IMR-90 (cell line): Measurements from ENCODE around the gene SAMD5. TPM values are rescaled to one million over a fixed set of nuclear protein-coding genes. Genes with fewer than 3 reads are reported as not detected.

Experiments used
- ATAC-seq: fragments of 200-7000 bp; cut with Tn5 transposase; 2 replicates; pipeline ENCODE4 v1.9.1; 2020; ENCODE audit warnings: low read depth, mild to moderate bottlenecking, moderate library complexity
- BruUV-seq: library from RNA; stranded (reverse); fragments of 400-500 nt; replicated peaks from 2 replicates; lab custom pipeline; 2021; lab: Mats Ljungman, UMichigan
- CTCF ChIA-PET: fragments of 300-600 bp; formaldehyde crosslinking; extraction: SDS; loops from one replicate; lab custom pipeline; 2021; ENCODE audit warnings: antibody characterized with exemption; lab: Yijun Ruan, JAX
- POLR2A ChIA-PET: fragments of 300-600 bp; sonication (Branson Sonifier 250); formaldehyde crosslinking; loops from one replicate; lab custom pipeline; 2022; ENCODE audit warnings: antibody characterized with exemption; ENCODE audit not compliant: unreplicated experiment; lab: Charles Lee
- DNase-seq: peaks from one replicate; pipeline ENCODE4 v3.0.0; 2013
- H2AFZ ChIP-seq: replicated peaks from 2 replicates; pipeline ENCODE3; 2013; ENCODE audit warnings: low read length, mild to moderate bottlenecking; ENCODE audit not compliant: poor library complexity
- H2AK5ac ChIP-seq: 2 replicates; pipeline ENCODE4 v1.6.1; 2013; ENCODE audit warnings: low read depth, low read length, inconsistent platforms
- H2AK9ac ChIP-seq: replicated peaks from 2 replicates; pipeline ENCODE3; 2013; ENCODE audit warnings: mild to moderate bottlenecking, low read depth, low read length, moderate library complexity; ENCODE audit not compliant: poor library complexity
- H2BK120ac ChIP-seq: 2 replicates; pipeline ENCODE4 v1.6.1; 2013; ENCODE audit warnings: low read depth, low read length, inconsistent platforms
- H2BK15ac ChIP-seq: 3 replicates; pipeline ENCODE4 v1.6.1; 2013; ENCODE audit warnings: low read depth, low read length, inconsistent platforms
- H2BK20ac ChIP-seq: 2 replicates; pipeline ENCODE4 v1.6.1; 2013; ENCODE audit warnings: low read depth, mild to moderate bottlenecking, inconsistent platforms, low read length, moderate library complexity
- H2BK5ac ChIP-seq: 2 replicates; pipeline ENCODE4 v1.6.1; 2013; ENCODE audit warnings: mild to moderate bottlenecking, low read depth, low read length, inconsistent platforms; ENCODE audit not compliant: poor library complexity, severe bottlenecking
- H3K14ac ChIP-seq: replicated peaks from 2 replicates; pipeline ENCODE4 v1.6.1; 2013; ENCODE audit warnings: low read depth, low read length, inconsistent platforms
- H3K18ac ChIP-seq: 2 replicates; pipeline ENCODE4 v1.6.1; 2013; ENCODE audit warnings: low read depth, low read length, control low read depth
- H3K23ac ChIP-seq: 2 replicates; pipeline ENCODE4 v1.6.1; 2013; ENCODE audit warnings: low read depth, low read length, inconsistent platforms
- H3K27ac ChIP-seq: 2 replicates; pipeline ENCODE4 v1.5.1; 2013; ENCODE audit warnings: mild to moderate bottlenecking, control low read depth, low read length; ENCODE audit not compliant: insufficient read depth
- H3K27me3 ChIP-seq: 2 replicates; pipeline ENCODE4 v1.6.1; 2013; ENCODE audit warnings: low read length; ENCODE audit not compliant: control insufficient read depth, insufficient read depth
- H3K36me3 ChIP-seq: 2 replicates; pipeline ENCODE4 v1.6.1; 2013; ENCODE audit warnings: low read length, mixed read lengths; ENCODE audit not compliant: control insufficient read depth, insufficient read depth
- H3K4ac ChIP-seq: 2 replicates; pipeline ENCODE4 v1.6.1; 2013; ENCODE audit warnings: low read depth, low read length, inconsistent platforms
- H3K4me1 ChIP-seq: 2 replicates; pipeline ENCODE4 v1.6.1; 2013; ENCODE audit warnings: low read length, mixed read lengths; ENCODE audit not compliant: control insufficient read depth, insufficient read depth
- H3K4me2 ChIP-seq: 2 replicates; pipeline ENCODE4 v1.6.1; 2013; ENCODE audit warnings: low read depth, mild to moderate bottlenecking, control low read depth, low read length, moderate library complexity
- H3K4me3 ChIP-seq: 2 replicates; pipeline ENCODE4 v1.5.1; 2013; ENCODE audit warnings: low read depth, mild to moderate bottlenecking, control low read depth, low read length, moderate library complexity; ENCODE audit not compliant: insufficient read depth
- H3K56ac ChIP-seq: 2 replicates; pipeline ENCODE4 v1.6.1; 2013; ENCODE audit warnings: low read length, inconsistent platforms; ENCODE audit not compliant: insufficient read depth; ENCODE audit errors: extremely low read depth
- H3K79me1 ChIP-seq, 2 experiments: 2 replicates each; pipeline ENCODE4 v1.6.1; 2013; ENCODE audit warnings: low read length in 2 of 2, inconsistent platforms in 1 of 2, low read depth in 1 of 2
- H3K9ac ChIP-seq: 2 replicates; pipeline ENCODE4 v1.6.1; 2013; ENCODE audit warnings: low read depth, low read length, control low read depth
- H3K9me1 ChIP-seq: 2 replicates; pipeline ENCODE4 v1.6.1; 2013; ENCODE audit warnings: low read length, inconsistent platforms; ENCODE audit not compliant: insufficient read depth
- H3K9me3 ChIP-seq: 2 replicates; pipeline ENCODE4 v1.6.1; 2013; ENCODE audit warnings: low read length; ENCODE audit not compliant: control insufficient read depth, insufficient read depth
- H4K20me1 ChIP-seq: 2 replicates; pipeline ENCODE4 v1.6.1; 2013; ENCODE audit warnings: low read length, inconsistent platforms; ENCODE audit not compliant: insufficient read depth
- H4K5ac ChIP-seq: 2 replicates; pipeline ENCODE4 v1.6.1; 2013; ENCODE audit warnings: mild to moderate bottlenecking, low read depth, low read length, control low read depth
- H4K8ac ChIP-seq, 2 experiments: 2 replicates each; pipeline ENCODE4 v1.6.1; 2013; ENCODE audit warnings: low read depth in 2 of 2, low read length in 2 of 2, control low read depth in 1 of 2, inconsistent platforms in 1 of 2
- H4K91ac ChIP-seq: 2 replicates; pipeline ENCODE4 v1.6.1; 2013; ENCODE audit warnings: low read depth, low read length, inconsistent platforms; ENCODE audit not compliant: insufficient read depth
- CEBPB ChIP-seq: IDR thresholded peaks from 2 replicates; pipeline ENCODE4 v1.6.1; 2012; ENCODE audit warnings: low read depth, low read length, improper control_type of control experiment
- ELK1 ChIP-seq: fragments of 150-350 bp; IDR thresholded peaks from 2 replicates; pipeline ENCODE4 v1.6.1; 2016; ENCODE audit warnings: low read depth, mild to moderate bottlenecking, low read length, moderate library complexity, borderline replicate concordance
- FOS ChIP-seq: fragments of 150-350 bp; IDR thresholded peaks from 2 replicates; pipeline ENCODE4 v1.6.1; 2016; ENCODE audit warnings: low read depth, low read length
- MAFK ChIP-seq: IDR thresholded peaks from 2 replicates; pipeline ENCODE4 v1.6.1; 2012; ENCODE audit warnings: low read depth, low read length, improper control_type of control experiment
- NFE2L2 ChIP-seq: fragments of 150-350 bp; IDR thresholded peaks from 2 replicates; pipeline ENCODE4 v1.6.1; 2016; ENCODE audit warnings: low read depth, mild to moderate bottlenecking, low read length
- SMC3 ChIP-seq: fragments of 150-350 bp; IDR thresholded peaks from 2 replicates; pipeline ENCODE4 v1.6.1; 2016; ENCODE audit warnings: low read depth, mild to moderate bottlenecking, antibody characterized with exemption, low read length, moderate library complexity
- USF2 ChIP-seq: fragments of 150-350 bp; IDR thresholded peaks from 2 replicates; pipeline ENCODE4 v1.6.1; 2017; ENCODE audit warnings: mild to moderate bottlenecking, antibody characterized with exemption, low read length, low read depth
- WGBS, 2 experiments: methylation state at CpG; one replicate each; pipeline versions ENCODE4 v1.1.5 to v1.1.7; 2013; ENCODE audit warnings: missing lambda C conversion rate in 2 of 2; ENCODE audit not compliant: insufficient read length in 1 of 2; ENCODE audit errors: extremely low coverage in 2 of 2; 5-methylcytosine and 5-hydroxymethylcytosine counted together
- dilution Hi-C: fragments of 300-500 bp; cut with HindIII; formaldehyde crosslinking; loops from one replicate; pipeline ENCODE4 v1.14.3; 2018; ENCODE audit warnings: low sequenced_read_pairs; ENCODE audit not compliant: unreplicated experiment
- in situ Hi-C: fragments of 300-500 bp; cut with MboI; formaldehyde crosslinking; loops from 3 replicates; pipeline ENCODE4 v1.14.3; 2019; ENCODE audit warnings: low sequenced_read_pairs, inconsistent platforms, mixed read lengths
- intact Hi-C: fragments of 100-400 bp; cut with micrococcal nuclease; formaldehyde crosslinking; loops from 2 replicates; pipeline ENCODE4 v1.10.0; 2022
- polyA plus RNA-seq, 3 experiments: library from polyadenylated mRNA; depleted of rRNA; stranded (reverse); fragments of >200 nt; gene quantifications; 2 replicates each; pipeline ENCODE4 v1.2.3, GENCODE V29; 2012; ENCODE audit warnings: low replicate concordance in 1 of 3
- total RNA-seq: library from RNA; depleted of rRNA; stranded (reverse); fragments of >200 nt; gene quantifications from 2 replicates; pipeline ENCODE4 v1.2.3, GENCODE V29; 2012
- TF ChIP-seq, protein P1 (sequence below): conservative IDR thresholded peaks from 2 replicates; pipeline ENCODE4 v1.5.1; 2012; ENCODE audit warnings: mild to moderate bottlenecking, low read depth, low read length, improper control_type of control experiment

Gene SAMD5
- total and polyA plus RNA-seq, 2 of the 4 experiments (the other 2 are of a cell fraction) = 1.0 to 1.6 TPM

DNA sequence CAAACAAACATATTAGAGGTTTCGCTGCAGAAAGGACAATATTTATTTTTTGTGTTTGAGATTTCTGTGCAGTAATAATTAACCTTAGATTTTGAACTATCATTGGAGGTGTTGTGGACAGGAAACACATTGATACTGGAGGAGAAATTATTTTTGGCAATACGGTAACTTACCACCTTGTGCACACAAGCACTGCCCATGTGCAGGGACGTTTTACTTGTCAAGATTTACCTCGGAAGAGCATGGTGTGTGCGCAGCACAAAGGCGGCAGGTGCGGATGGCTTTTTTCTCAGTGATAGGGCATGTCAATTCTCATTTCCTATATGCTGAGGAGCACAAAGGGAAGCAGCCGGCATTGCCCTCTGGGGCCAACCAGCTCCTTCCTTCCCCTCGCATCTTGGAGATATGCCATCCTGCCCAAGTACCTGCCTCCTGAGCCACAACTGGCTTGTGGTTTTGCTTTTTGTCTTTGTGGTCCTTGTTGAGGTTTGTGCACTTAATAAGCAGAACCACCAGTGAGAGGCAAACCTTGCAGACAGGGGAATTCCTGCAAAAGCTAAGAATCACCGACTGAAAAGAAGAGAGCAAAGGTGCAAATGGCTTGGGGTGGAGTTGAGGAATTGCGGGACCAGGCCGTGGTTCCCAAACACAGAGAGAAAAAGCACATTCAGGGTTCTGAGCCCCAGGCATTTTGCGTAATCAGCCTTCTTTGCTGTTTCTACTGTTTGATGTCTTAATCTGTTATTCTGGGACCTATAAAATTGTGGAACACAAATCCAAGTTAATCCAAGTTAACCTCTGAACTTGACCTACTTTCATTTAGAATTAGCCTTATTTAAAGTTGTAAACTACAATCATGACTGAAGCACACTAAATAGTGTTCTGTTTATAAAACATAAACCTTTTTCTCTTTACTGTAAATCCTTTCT lies 21.9 kb downstream of the SAMD5 start:
- no peak overlapping the region for H3K27ac ChIP-seq
- POLR2A ChIA-PET = no interaction called here
- CTCF ChIA-PET = no interaction called here
- H3K4ac ChIP-seq = no peak overlapping the region
- no peak overlapping the region for H2BK15ac ChIP-seq
- no peak overlapping the region; the same call in 1 of the 2 replicates for H3K18ac ChIP-seq
- no peak for ATAC-seq
- no peaks in the 10 kb centered on the region for H3K27me3 ChIP-seq
- H2BK5ac ChIP-seq = no peak overlapping the region
- H4K8ac ChIP-seq = no peak overlapping the region
- peaks cover 2% of the 10 kb centered on the region; the same call in 1 of the 2 replicates for H3K9me1 ChIP-seq
- no peak overlapping the region for H4K5ac ChIP-seq
- H3K23ac ChIP-seq = no peak overlapping the region
- no peak overlapping the region for H3K4me3 ChIP-seq
- H4K91ac ChIP-seq = no peak overlapping the region
- no peaks in the 10 kb centered on the region for H4K20me1 ChIP-seq
- intact Hi-C loops = no loop called here
- H2AK5ac ChIP-seq = no peak overlapping the region
- H3K56ac ChIP-seq = no peak overlapping the region
- DNase-seq = no peak
- no peak overlapping the region for H2AK9ac ChIP-seq
- WGBS, 2 experiments = 73% methylated on average over 8 of the region's 13 CpGs; no CpG with 5 or more reads in 1 of the 2 experiments
- TF ChIP-seq SMC3 = no peak
- TF ChIP-seq CEBPB = no peak
- TF ChIP-seq MAFK = no peak
- no peak for TF ChIP-seq USF2
- no peak for TF ChIP-seq ELK1
- TF ChIP-seq NFE2L2 = no peak
- TF ChIP-seq, protein P1, sequence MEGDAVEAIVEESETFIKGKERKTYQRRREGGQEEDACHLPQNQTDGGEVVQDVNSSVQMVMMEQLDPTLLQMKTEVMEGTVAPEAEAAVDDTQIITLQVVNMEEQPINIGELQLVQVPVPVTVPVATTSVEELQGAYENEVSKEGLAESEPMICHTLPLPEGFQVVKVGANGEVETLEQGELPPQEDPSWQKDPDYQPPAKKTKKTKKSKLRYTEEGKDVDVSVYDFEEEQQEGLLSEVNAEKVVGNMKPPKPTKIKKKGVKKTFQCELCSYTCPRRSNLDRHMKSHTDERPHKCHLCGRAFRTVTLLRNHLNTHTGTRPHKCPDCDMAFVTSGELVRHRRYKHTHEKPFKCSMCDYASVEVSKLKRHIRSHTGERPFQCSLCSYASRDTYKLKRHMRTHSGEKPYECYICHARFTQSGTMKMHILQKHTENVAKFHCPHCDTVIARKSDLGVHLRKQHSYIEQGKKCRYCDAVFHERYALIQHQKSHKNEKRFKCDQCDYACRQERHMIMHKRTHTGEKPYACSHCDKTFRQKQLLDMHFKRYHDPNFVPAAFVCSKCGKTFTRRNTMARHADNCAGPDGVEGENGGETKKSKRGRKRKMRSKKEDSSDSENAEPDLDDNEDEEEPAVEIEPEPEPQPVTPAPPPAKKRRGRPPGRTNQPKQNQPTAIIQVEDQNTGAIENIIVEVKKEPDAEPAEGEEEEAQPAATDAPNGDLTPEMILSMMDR = no peak
- TF ChIP-seq FOS = no peak
- in situ Hi-C loops = no loop called here
- no peak overlapping the region for H2BK120ac ChIP-seq
- peak overlapping the region; percentile 54 for H2AFZ ChIP-seq
- no TSS peak for BruUV-seq
- H3K14ac ChIP-seq = no peak overlapping the region
- no peak overlapping the region for H2BK20ac ChIP-seq
- peaks cover 2% of the 10 kb centered on the region; the same call in 1 of the 2 replicates for H3K4me1 ChIP-seq
- no peaks in the 10 kb centered on the region for H3K36me3 ChIP-seq
- dilution Hi-C loops = no loop called here
- H3K9ac ChIP-seq = no peak overlapping the region
- no peaks in the 10 kb centered on the region for H3K9me3 ChIP-seq
- H3K4me2 ChIP-seq = no peak overlapping the region; the same call in 1 of the 2 replicates
- no peaks in the 10 kb centered on the region for H3K79me1 ChIP-seq
